KOPT-K1 (cell line): ENCODE measurements around the gene GRIFIN.

ENCODE experiments used
- H3K27ac ChIP-seq: fragments of 200-600 bp; sonication (generic); 2 replicates; pipeline ENCODE4 v1.5.1; 2016; ENCODE audit warnings: antibody characterized with exemption, mild to moderate bottlenecking, low read depth, low read length; ENCODE audit not compliant: poor library complexity, severe bottlenecking
- H3K36me3 ChIP-seq: fragments of 200-600 bp; sonication (generic); 2 replicates; pipeline ENCODE4 v1.5.1; 2017; ENCODE audit warnings: antibody characterized with exemption, mild to moderate bottlenecking, low read length, moderate library complexity; ENCODE audit not compliant: insufficient read depth
- H3K9me3 ChIP-seq: fragments of 200-600 bp; sonication (generic); 2 replicates; pipeline ENCODE4 v1.5.1; 2017; ENCODE audit warnings: antibody characterized with exemption, low read length, mild to moderate bottlenecking; ENCODE audit not compliant: insufficient read depth, poor library complexity, severe bottlenecking

Gene GRIFIN

GRCh38 chr7:2517026-2517425 lies 40.8 kb upstream of the GRIFIN start:
- no peak overlapping the region for H3K27ac ChIP-seq
- H3K9me3 ChIP-seq, result no peaks in the 10 kb centered on the region
- H3K36me3 ChIP-seq, result no peaks in the 10 kb centered on the region

DNA sequence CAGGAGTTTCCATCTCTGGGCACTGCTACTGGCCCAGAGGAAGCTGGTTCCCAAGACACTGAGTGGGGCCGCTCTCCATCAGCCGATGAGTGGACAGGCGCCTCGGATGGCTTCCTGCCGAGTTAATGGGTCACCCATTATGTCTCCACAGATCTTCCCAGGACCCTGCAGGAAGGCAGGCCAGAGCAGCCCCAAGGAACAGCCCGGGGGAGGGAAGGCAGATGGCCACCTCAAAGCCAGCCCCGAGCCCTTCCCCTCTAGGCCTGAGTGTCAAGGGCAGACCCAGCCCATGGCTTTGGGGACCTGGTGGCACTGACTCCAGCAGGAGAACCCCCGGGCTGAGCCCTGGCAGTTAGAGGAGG lies 40.0 kb upstream of the GRIFIN start:
- Histone ChIP-seq H3K36me3 (no peaks in the 10 kb centered on the region), H3K27ac (no peak overlapping the region)

DNA sequence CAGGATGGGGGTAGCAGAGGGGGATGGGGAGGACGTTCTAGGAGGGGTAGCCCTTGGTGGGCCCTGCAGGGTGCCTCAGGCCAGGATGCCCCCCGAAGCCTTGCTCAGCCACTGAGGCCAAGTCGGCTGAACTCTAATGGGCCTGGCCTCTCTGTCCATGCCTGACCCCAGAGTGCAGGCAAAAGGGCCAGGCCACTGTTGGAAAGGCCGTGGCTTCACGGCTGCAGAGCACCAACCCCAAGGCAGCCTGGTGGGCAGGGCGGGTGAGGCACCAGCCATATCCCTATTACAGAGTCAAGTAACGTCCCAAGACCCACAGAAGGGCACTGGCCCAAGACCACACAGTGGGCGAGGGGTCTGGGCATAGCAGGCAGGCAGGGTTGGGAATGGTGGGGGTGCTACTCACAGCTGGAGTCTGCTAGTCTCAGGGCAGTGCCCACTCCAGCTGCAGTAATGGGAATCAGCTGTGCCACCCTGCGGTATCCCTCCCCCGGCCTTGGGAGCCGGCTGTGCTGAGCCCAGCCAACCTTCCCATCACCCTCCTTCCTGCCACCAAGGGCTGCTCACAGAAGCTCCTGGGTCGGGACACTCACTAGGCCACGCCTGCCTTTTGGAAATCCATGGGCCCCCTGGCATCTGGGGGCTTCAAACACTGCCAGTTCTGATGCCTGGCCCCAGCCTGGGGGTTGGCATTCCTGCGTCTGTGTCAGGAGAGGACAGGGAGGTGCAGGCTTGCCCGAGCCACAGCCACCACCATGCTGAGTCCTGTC lies 39.4 kb upstream of the GRIFIN start:
- Histone ChIP-seq H3K27ac (no peak overlapping the region), H3K9me3 (no peaks in the 10 kb centered on the region), H3K36me3 (no peaks in the 10 kb centered on the region)

More for the DNA sequence above, 40.0 kb upstream of the GRIFIN start:
- no peaks in the 10 kb centered on the region for H3K9me3 ChIP-seq

- H3K27ac ChIP-seq, result no peak overlapping the region
- no peaks in the 10 kb centered on the region for H3K36me3 ChIP-seq
- no peaks in the 10 kb centered on the region for H3K9me3 ChIP-seq
Observed at GRCh38 chr7:2514473-2515423, 38.5 kb upstream of the GRIFIN start.

GRCh38 chr7:2513702-2514101 lies 37.5 kb upstream of the GRIFIN start:
- Histone ChIP-seq H3K27ac (no peak overlapping the region), H3K9me3 (no peaks in the 10 kb centered on the region), H3K36me3 (no peaks in the 10 kb centered on the region)

DNA sequence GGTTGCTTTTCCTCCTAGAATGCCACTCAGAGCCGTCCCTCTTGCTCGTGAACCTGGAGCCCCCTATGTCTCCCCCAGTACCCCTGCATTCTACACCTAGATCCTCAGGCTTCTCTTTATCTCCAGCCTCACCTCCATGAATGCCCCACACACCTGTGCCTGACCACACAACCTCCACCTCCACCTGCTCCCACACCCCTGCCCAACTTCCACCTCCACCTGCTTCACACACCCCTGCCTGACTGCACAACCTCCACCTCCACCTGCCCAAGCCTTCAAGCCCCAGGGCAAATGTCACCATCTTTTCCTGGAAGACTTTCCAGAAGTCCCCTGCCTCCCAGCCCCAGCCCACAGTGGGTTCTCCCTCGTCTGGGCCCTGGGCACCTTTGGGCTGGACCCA lies 36.5 kb upstream of the GRIFIN start:
- no peaks in the 10 kb centered on the region for H3K9me3 ChIP-seq
- H3K27ac ChIP-seq, result no peak overlapping the region
- H3K36me3 ChIP-seq, result no peaks in the 10 kb centered on the region

DNA sequence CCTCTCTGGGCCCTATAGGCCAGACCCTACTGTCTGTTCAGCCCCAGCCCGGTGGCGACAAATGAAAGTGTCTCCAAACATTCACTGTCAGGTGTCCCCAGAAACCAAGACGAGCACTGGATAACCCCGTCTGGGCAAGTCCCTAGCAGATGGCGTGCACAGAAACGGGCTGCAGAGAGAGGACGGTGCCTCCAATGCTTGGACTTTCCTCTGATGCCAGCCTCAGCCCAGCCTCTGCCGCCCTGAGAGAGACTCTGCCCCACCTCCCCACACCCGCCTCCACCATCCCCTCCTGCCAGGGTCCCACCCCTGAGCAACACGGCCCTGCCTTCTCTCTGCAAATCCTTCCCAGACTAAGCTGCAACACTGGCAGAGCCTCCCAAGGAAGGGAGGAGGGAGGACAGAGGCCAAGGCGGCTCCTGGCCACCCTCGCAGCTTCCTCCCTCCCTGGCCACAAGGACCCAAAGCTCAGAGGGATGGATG lies 36.0 kb upstream of the GRIFIN start:
- H3K36me3 ChIP-seq, result no peaks in the 10 kb centered on the region
- H3K27ac ChIP-seq, result no peak overlapping the region
- H3K9me3 ChIP-seq, result no peaks in the 10 kb centered on the region

- Histone ChIP-seq H3K9me3 (no peaks in the 10 kb centered on the region), H3K27ac (no peak overlapping the region), H3K36me3 (no peaks in the 10 kb centered on the region)
Observed at GRCh38 chr7:2511769-2512168, 35.6 kb upstream of the GRIFIN start.

DNA sequence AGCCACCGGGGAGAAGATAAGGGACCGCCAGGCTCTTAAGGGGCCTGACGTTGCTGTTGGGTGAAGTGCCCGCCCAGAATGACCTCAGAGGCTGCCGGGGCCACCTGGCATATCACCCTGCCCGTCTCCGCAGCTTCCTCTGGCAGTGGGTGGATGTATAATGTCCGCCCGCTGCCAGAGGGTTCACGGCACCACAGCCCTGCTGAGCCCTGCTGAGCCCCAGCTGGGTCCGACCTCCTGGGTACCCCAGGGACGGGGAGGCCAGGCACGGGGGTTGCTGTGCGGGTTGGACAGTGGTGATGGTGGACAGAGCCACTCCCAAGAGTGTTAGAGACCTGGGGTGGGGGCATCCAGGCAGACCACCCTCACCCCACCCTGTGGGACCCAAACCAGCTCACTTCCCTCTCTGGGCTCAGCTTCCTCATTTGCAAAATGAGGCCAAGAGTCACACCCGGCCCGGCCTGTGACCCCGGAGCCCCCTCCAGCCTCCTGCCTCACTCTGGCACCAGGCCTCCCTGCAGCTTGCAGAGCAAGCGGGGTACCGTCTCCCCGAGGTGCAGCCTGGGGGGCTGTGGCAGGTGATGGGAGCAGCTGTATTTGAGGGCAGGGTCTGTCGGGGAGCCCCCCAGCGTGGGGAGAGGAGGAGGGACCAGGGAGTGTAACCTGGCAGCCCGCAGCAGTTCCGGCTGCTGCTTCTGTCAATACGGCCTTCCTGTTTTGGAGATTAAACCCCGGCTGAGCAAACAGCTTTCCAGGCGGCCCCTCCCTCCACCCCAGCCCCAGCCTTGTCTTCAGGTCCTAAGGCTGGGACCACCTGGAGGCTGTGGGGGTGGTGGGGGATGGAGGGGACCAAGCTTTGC lies 34.9 kb upstream of the GRIFIN start:
- Histone ChIP-seq H3K27ac (peak overlapping the region; percentile 32), H3K36me3 (no peaks in the 10 kb centered on the region), H3K9me3 (no peaks in the 10 kb centered on the region)

GRCh38 chr7:2510130-2510776 lies 34.1 kb upstream of the GRIFIN start:
- H3K9me3 ChIP-seq, result no peaks in the 10 kb centered on the region
- no peak overlapping the region for H3K27ac ChIP-seq
- no peaks in the 10 kb centered on the region for H3K36me3 ChIP-seq

DNA sequence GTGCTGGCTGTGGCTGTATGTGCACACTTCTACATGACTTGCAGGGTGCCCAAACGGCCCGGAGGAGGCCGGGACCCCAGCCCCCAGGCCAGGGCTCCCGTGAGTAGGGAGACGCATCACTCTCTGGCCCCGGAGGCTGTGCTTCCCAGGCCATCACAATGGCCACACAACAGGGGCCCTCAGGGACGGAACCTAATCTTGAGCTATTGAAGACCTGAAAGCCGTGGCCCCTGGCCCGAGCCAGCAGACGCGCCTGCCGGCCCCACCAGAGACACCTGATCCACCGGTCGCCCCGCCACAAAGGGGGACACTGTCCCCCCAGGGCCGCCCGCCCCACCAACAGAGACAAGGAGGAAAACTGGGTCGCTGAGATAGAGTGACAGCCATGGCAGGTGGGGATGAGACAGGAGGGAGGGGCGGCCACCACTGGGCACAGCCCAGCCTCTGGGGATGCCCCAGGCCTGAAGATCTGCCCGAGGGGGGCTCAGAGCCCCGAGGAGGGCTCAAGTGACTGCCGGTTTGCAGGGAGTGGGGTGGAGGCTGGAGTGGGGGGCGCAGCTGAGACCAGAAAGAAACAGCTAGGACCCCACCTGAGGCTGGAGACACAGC lies 33.2 kb upstream of the GRIFIN start:
- H3K27ac ChIP-seq, result peak overlapping the region; percentile 5
- H3K9me3 ChIP-seq, result no peaks in the 10 kb centered on the region

DNA sequence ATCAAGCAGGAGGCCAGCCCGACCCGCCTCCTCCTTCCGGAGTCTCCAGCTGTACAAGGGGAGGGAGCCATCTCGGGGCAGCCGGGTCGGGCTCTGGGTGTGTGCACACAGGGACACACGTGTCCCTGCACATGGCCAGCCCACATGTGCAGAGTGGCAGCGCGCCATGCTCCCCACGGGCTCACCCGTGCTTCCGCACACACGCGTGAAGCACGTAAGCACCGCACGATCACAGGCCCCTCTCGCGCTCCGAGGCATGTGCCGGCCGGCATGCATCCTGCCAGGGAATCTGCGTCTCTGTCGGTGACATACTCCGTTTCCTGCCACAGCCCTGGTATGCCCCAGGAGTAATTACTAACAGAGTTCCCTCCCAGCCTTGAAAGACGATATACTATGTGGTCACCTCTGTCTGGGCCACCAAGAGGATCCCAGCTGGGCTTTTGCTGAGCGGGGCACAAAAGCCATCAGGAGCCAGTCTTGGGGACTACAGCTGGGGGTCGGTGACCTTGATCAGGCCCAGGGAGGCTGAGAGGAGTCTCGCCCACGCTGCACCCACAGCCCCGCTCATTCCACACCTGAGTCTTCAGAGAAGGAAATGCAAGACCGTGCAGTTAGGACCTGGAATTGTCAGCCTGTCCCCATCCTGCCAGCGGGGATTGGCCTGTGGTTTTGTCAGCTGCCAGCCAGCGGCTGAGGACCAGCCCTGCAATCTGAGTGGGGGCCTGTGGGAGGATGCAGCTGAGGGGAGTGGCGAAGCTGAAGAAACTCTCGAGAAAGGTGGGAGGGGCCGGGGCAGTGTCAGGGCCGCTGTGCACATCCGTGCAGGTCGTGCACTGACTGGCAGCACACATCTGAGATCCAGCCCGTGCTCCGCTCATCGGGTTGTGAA lies 32.4 kb upstream of the GRIFIN start:
- Histone ChIP-seq H3K27ac (peak overlapping the region; percentile 5), H3K9me3 (no peaks in the 10 kb centered on the region), H3K36me3 (no peaks in the 10 kb centered on the region)

More for the DNA sequence above, 33.2 kb upstream of the GRIFIN start:
- H3K36me3 ChIP-seq, result no peaks in the 10 kb centered on the region

DNA sequence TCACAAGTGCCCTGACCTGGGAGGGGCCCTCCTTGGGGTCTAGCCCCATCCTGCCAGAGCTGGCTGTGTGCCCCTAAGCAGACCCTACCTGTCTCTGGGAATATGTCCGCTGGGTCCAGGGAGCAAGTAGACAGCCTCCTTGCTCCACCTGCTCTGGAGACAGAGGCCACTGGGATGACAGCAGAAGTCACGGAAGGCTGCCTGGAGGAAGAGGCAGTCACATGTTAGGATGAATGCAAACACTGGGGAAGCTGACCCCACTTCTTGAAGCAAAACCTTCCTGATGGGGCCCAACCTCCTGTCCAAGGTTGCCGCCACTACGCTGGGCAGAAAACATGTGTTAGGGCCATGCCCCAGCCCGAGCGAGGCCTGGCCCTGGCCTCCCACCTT lies 31.7 kb upstream of the GRIFIN start:
- H3K9me3 ChIP-seq, result no peaks in the 10 kb centered on the region
- H3K27ac ChIP-seq, result no peak overlapping the region
- no peaks in the 10 kb centered on the region for H3K36me3 ChIP-seq
